Rectal smooth muscle tissue (tissue), 1 donor: Measurements from ENCODE around the gene DAD1.
"Not testable (repeated sequence)": the region's sequence is repeated elsewhere in the genome, so short reads cannot be mapped to it uniquely, and the experiment has no call there.

Source experiments
- H3K27ac ChIP-seq: one replicate; pipeline ENCODE4 v1.7.0; 2013; ENCODE audit warnings: low read depth, low read length, inconsistent platforms
- H3K27me3 ChIP-seq: one replicate; pipeline ENCODE4 v1.7.0; 2013; ENCODE audit warnings: low read length; ENCODE audit not compliant: control insufficient read depth, insufficient read depth
- H3K36me3 ChIP-seq: one replicate; pipeline ENCODE4 v1.7.0; 2013; ENCODE audit warnings: low read length; ENCODE audit not compliant: control insufficient read depth, insufficient read depth
- H3K4me1 ChIP-seq: one replicate; pipeline ENCODE4 v1.7.0; 2013; ENCODE audit warnings: low read length; ENCODE audit not compliant: control insufficient read depth, insufficient read depth
- H3K4me3 ChIP-seq: one replicate; pipeline ENCODE4 v1.7.0; 2013; ENCODE audit warnings: low read length
- H3K9ac ChIP-seq: one replicate; pipeline ENCODE4 v1.7.0; 2013; ENCODE audit warnings: low read length

Gene DAD1

DNA sequence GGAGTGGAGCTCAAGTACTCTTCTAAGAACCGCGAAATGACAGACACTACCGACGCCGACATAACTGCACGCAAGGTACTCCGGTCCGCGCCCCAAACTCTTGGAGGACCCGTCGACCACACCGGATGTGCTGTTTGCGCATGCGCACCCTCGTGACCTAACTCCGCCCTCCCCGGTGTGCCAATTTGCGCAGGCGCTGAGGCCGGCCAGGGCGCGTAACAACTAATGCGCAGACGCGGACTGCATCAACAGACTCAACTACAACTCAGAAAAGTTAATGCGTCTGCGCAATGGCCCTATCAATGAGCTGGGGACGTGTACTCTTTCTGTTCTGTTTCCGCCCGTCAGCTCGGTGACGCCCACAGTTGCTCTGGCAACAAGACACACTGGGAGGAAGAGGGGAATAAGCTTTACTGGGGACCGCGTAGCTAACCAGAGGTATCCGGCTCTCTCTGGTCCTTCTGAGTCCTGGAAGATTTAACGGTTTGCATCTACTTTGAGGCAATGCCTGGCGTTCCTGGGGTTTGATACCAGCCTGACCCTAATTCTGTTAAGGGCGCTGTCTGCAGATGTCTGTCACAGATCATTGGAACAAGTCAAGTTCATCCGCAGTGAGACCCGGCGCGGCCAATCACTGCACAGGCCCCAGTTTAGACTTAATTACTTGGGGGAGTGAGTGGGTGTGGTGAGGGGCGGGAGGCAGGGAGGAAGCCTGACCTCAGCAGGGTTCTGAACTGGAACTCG lies at the start of gene DAD1:
Gene DAD1, minus strand, starts transcription at position 129 of the 744 bp plus-strand sequence. Its CDS starts 67 bp downstream, at position 62.
- Histone ChIP-seq H3K9ac (peak within 1 kb of the TSS; percentile 91), H3K27me3 (no peaks in the 10 kb centered on the region), H3K4me3 (peak within 1 kb of the TSS; percentile 85), H3K4me1 (peaks cover 8% of the 10 kb centered on the region), H3K27ac (peak within 1 kb of the TSS; percentile 96), H3K36me3 (no peaks in the 10 kb centered on the region)

DNA sequence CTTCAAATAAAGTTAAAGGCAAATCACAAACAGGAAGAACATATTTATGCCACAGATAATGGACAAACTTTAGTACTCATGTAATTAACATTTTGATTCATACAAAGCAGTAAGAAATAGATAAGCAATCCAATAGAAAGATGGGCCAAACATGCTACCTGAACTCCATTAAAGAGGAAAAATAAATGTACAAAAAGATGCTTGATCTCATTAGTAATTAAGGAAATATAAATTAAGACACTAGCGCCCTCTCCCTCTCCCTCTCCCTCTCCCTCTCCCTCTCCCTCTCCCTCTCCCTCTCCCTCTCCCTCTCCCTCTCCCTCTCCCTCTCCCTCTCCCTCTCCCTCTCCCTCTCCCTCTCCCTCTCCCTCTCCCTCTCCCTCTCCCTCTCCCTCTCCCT lies 47.0 kb upstream of the DAD1 start:
- not testable (repeated sequence) for H3K4me1 ChIP-seq, H3K4me3 ChIP-seq, H3K36me3 ChIP-seq, H3K9ac ChIP-seq, H3K27me3 ChIP-seq, H3K27ac ChIP-seq

GRCh38 chr14:22634233-22634900 lies 45.3 kb upstream of the DAD1 start:
- Histone ChIP-seq H3K9ac (no peak overlapping the region), H3K36me3 (no peaks in the 10 kb centered on the region), H3K4me1 (no peaks in the 10 kb centered on the region), H3K4me3 (no peak overlapping the region), H3K27ac (no peak overlapping the region), H3K27me3 (no peaks in the 10 kb centered on the region)

DNA sequence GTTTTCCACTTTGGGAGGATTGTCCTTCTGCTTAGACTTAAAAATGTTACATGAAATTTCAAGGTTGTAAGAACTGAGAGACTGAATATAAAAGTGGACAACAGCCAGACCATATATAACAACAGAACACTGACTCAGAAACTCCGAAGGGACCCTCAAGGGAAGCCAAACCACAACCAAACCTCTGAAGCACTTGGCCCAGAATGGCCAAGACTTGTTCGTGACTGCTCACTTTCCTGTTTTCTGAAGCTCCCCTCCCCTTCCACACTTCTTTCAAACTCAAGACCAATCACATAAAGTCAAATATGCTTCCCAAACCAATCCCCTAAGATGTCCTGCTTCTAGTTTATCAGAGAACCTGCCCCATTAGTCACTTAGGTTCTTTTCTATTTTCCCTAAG lies 41.5 kb upstream of the DAD1 start:
- Histone ChIP-seq H3K27me3 (no peaks in the 10 kb centered on the region), H3K36me3 (no peaks in the 10 kb centered on the region), H3K4me1 (no peaks in the 10 kb centered on the region), H3K27ac (no peak overlapping the region), H3K4me3 (no peak overlapping the region), H3K9ac (no peak overlapping the region)

DNA sequence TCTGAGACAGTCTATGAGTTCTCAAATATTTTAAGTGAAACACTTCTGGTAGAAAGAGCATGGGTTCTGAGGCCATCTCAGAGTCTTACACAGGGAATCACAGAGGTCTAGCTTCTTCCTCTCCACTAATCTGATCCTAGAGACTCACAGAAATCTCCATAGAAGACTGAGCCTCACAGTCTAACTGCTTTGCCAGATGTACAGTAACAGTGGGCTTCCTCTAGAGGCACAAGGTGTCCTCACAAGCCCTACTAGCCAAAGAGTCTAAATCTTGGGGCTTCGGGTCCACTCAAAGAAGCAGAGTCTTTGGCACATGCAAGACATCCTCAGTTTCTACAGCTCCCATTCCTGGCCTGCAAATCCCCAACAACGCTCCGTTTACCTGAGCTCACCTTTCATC lies 41.0 kb upstream of the DAD1 start:
- Histone ChIP-seq H3K27ac (no peak overlapping the region), H3K9ac (no peak overlapping the region), H3K36me3 (no peaks in the 10 kb centered on the region), H3K27me3 (no peaks in the 10 kb centered on the region), H3K4me3 (no peak overlapping the region), H3K4me1 (no peaks in the 10 kb centered on the region)

- H3K27ac ChIP-seq: no peak overlapping the region
- no peak overlapping the region for H3K9ac ChIP-seq
- no peaks in the 10 kb centered on the region for H3K36me3 ChIP-seq
- no peaks in the 10 kb centered on the region for H3K4me1 ChIP-seq
- no peaks in the 10 kb centered on the region for H3K27me3 ChIP-seq
- H3K4me3 ChIP-seq: no peak overlapping the region
Observed at GRCh38 chr14:22629361-22629760, 40.3 kb upstream of the DAD1 start.

DNA sequence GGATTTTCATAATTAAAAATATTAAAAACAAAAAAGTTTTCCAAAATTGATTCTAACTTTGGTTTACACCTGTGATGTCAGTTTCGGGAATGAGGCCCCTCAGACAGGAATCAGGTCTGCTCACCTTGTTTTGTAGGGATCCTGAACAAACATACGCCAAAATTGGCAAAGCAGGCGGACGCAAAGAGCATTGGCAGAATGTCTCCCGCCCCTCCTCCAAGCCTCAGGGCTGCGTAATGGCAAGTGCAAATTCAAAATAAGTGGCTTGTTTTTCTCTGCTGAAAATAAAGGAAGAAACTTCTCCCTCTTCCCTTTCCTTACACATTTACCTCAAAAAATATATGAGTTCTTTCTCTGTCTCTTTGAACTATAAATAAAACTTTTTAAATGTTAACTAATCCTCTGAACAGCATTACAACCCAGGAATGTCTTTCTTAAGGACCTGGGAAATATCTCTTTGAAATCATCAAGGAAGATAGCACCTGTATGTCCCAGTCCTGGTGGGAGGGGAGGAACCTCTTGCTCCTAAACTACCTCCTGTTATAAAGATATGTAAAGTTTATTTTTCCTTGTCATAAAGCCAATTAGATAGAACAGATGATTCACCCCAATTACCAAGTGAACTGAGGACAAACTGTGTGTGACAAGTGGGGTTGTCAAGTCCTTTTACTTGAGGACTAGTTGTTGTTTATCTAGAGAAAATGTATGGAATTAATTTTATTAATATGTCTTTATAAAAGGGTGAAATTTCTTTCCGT lies 38.7 kb upstream of the DAD1 start:
- Histone ChIP-seq H3K27me3 (no peaks in the 10 kb centered on the region), H3K9ac (no peak overlapping the region), H3K27ac (no peak overlapping the region), H3K4me1 (no peaks in the 10 kb centered on the region), H3K4me3 (no peak overlapping the region), H3K36me3 (no peaks in the 10 kb centered on the region)

DNA sequence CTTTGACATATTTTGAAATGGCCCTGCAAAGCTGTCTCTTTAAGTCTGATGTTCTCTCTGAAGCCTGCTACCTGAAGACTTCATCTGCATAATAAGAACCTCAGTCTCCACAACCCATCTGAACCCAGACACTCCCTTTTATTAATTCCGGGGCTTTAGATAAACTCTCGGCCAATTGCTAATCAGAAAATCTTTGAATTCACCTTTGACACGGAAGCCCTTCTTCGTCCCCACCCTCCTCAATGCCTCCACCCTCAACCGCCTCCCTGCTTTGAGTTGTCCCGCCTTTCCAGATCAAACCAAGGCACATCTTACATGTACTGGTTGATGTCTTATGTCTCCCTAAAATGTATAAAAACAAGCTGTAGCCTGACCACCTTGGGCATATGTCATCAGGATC lies 37.6 kb upstream of the DAD1 start:
- Histone ChIP-seq H3K9ac (no peak overlapping the region), H3K4me1 (no peaks in the 10 kb centered on the region), H3K27ac (no peak overlapping the region), H3K27me3 (no peaks in the 10 kb centered on the region), H3K4me3 (no peak overlapping the region), H3K36me3 (no peaks in the 10 kb centered on the region)

GRCh38 chr14:22623047-22623446 lies 34.0 kb upstream of the DAD1 start:
- Histone ChIP-seq H3K9ac (no peak overlapping the region), H3K36me3 (no peaks in the 10 kb centered on the region), H3K4me1 (no peaks in the 10 kb centered on the region)

DNA sequence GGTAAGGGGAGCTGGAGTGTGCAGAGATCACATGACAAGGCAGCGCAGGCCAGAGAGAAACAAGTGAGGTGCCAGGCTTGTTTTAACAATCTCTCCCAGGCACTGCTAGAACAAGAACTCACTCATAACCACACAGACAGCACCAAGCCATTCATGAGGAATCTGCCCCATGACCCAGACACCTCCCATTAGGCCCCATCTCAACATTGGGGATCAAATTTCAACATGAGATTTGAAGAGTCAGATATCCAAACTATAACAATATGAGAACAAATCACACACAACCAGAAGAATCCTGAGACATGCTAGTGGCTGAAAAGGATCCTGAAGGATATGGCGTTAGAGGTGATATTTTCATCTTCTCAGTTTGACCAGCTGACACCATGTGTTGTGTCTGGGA lies 33.2 kb upstream of the DAD1 start:
- Histone ChIP-seq H3K4me3 (no peak overlapping the region), H3K36me3 (no peaks in the 10 kb centered on the region), H3K4me1 (no peaks in the 10 kb centered on the region), H3K27ac (no peak overlapping the region), H3K9ac (no peak overlapping the region), H3K27me3 (no peaks in the 10 kb centered on the region)

More at GRCh38 chr14:22623047-22623446, 34.0 kb upstream of the DAD1 start:
- Histone ChIP-seq H3K4me3 (no peak overlapping the region), H3K27me3 (no peaks in the 10 kb centered on the region), H3K27ac (no peak overlapping the region)

- H3K4me3 ChIP-seq, H3K27ac ChIP-seq, H3K4me1 ChIP-seq, H3K27me3 ChIP-seq, H3K9ac ChIP-seq, H3K36me3 ChIP-seq: not testable (repeated sequence)
Observed at GRCh38 chr14:22615765-22616164, 26.7 kb upstream of the DAD1 start.

- H3K4me1 ChIP-seq: peaks cover 7% of the 10 kb centered on the region
- no peak overlapping the region for H3K4me3 ChIP-seq
- no peak overlapping the region for H3K27ac ChIP-seq
- H3K36me3 ChIP-seq: peaks cover 14% of the 10 kb centered on the region
- no peak overlapping the region for H3K9ac ChIP-seq
- no peaks in the 10 kb centered on the region for H3K27me3 ChIP-seq
Observed at GRCh38 chr14:22614240-22614799, 25.3 kb upstream of the DAD1 start.
